ENCODE measurements around the gene RITA1. TPM values are rescaled to one million over a fixed set of nuclear protein-coding genes. Genes with fewer than 3 reads are reported as not detected.

RITA1 gene
- total RNA-seq, 4 donors from 2014 or later, result 12.3 to 21.4 (median 16.2) TPM

- Histone ChIP-seq H3K9me3 (peaks cover 0 to 6% (median 0%) of the 10 kb centered on the region in 4 donors), H3K27ac (replicated peaks in 1 of 4) (no peak overlapping the region), H3K4me1 (no peaks in the 10 kb centered on the region), H3K36me3 (no peaks in the 10 kb centered on the region), H3K4me3 (no peak overlapping the region), H3K27me3 (peaks cover 0 to 8% (median 0%) of the 10 kb centered on the region in 4 donors)
- intact Hi-C loops (cut with DNase I), result no loop called here
- WGBS, result 88% methylated on average over 8 of the region's 8 CpGs
- TF ChIP-seq, protein P1, sequence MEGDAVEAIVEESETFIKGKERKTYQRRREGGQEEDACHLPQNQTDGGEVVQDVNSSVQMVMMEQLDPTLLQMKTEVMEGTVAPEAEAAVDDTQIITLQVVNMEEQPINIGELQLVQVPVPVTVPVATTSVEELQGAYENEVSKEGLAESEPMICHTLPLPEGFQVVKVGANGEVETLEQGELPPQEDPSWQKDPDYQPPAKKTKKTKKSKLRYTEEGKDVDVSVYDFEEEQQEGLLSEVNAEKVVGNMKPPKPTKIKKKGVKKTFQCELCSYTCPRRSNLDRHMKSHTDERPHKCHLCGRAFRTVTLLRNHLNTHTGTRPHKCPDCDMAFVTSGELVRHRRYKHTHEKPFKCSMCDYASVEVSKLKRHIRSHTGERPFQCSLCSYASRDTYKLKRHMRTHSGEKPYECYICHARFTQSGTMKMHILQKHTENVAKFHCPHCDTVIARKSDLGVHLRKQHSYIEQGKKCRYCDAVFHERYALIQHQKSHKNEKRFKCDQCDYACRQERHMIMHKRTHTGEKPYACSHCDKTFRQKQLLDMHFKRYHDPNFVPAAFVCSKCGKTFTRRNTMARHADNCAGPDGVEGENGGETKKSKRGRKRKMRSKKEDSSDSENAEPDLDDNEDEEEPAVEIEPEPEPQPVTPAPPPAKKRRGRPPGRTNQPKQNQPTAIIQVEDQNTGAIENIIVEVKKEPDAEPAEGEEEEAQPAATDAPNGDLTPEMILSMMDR (IDR thresholded peaks at IDR 0.05), result no peak
- TF ChIP-seq POLR2A (IDR thresholded peaks at IDR 0.05; ENCODE audit: low read depth), result no peak
- no peak for TF ChIP-seq POLR2AphosphoS5 (IDR thresholded peaks at IDR 0.05)
- no peak for TF ChIP-seq EP300 (IDR thresholded peaks at IDR 0.05)
- DNase-seq (ENCODE audit: extremely low spot score), result no peak
These were observed 41.6 kb upstream of the RITA1 start for GRCh38 chr12:113143959-113144358.

DNA sequence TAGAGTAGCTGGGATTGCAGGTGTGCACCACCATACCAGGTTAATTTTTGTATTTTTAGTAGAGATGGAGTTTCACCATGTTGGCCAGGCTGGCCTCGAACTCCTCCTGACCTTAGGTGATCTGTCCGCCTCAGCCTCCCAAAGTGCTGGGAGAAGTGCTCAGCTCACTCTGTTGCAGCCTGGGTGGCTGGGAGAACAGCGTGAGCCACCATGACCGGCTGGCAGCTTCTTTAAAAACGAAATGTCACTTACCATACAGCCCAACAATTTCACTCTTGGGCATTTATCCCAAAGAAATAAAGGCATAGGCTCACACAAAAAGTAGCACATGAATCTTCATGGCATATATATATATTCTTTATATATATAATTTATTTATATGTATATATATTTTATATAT, 40.7 kb upstream of the RITA1 start:
- Histone ChIP-seq H3K36me3 (no peaks in the 10 kb centered on the region), H3K27ac (replicated peaks in 1 of 4) (no peak overlapping the region), H3K27me3 (peaks cover 0 to 8% (median 0%) of the 10 kb centered on the region in 4 donors), H3K4me3 (no peak overlapping the region), H3K9me3 (peaks cover 0 to 6% (median 0%) of the 10 kb centered on the region in 4 donors), H3K4me1 (peaks cover 0 to 8% (median 7%) of the 10 kb centered on the region in 4 donors)
- no peak for DNase-seq (ENCODE audit: extremely low spot score)
- WGBS, result 85% methylated on average over 5 of the region's 5 CpGs
- intact Hi-C loops (cut with DNase I), result no loop called here
- TF ChIP-seq POLR2AphosphoS5 (IDR thresholded peaks at IDR 0.05) (no peak), EP300 (IDR thresholded peaks at IDR 0.05) (no peak), POLR2A (IDR thresholded peaks at IDR 0.05; ENCODE audit: low read depth) (no peak)

GRCh38 chr12:113145720-113146551, 39.6 kb upstream of the RITA1 start:
- intact Hi-C loops (cut with DNase I), result no loop called here
- 83% methylated on average over 12 of the region's 12 CpGs for WGBS
- peaks cover 0 to 16% (median 0%) of the 10 kb centered on the region in 4 donors for H3K27me3 ChIP-seq

DNA sequence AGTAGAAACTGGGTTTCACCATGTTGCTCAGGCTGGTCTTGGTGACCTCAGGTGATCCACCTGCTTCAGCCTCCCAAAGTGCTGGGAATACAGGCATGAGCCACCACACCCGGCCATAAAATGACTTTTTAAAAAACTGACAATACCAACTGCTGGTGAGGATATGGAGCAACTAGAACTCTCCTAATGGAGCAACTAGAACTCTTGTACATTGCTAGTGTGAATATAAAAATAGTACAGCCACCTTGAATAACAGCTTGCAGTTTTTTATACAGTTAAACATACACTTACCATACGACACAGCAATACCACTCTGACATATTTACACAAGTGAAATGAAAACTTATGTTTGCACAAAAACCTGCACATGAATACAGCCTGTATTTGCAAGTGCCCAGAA, 38.5 kb upstream of the RITA1 start:
- no peak for TF ChIP-seq EP300 (IDR thresholded peaks at IDR 0.05)
- TF ChIP-seq, protein P1 (IDR thresholded peaks at IDR 0.05), result no peak
- no peak for TF ChIP-seq POLR2A (IDR thresholded peaks at IDR 0.05; ENCODE audit: low read depth)
- no peak for TF ChIP-seq POLR2AphosphoS5 (IDR thresholded peaks at IDR 0.05)
- H3K27ac ChIP-seq (replicated peaks in 1 of 4), result no peak overlapping the region
- peaks cover 0 to 26% (median 2%) of the 10 kb centered on the region in 4 donors for H3K27me3 ChIP-seq
- intact Hi-C loops (cut with DNase I), result no loop called here
- H3K36me3 ChIP-seq, result no peaks in the 10 kb centered on the region
- peaks cover 0 to 6% (median 0%) of the 10 kb centered on the region in 4 donors for H3K9me3 ChIP-seq
- WGBS, result 69% methylated on average over 2 of the region's 2 CpGs
- H3K4me1 ChIP-seq, result peaks cover 0 to 9% (median 9%) of the 10 kb centered on the region in 4 donors
- H3K4me3 ChIP-seq, result no peak overlapping the region
- no peak for DNase-seq (ENCODE audit: extremely low spot score)

More at GRCh38 chr12:113145720-113146551, 39.6 kb upstream of the RITA1 start:
- Histone ChIP-seq H3K9me3 (peaks cover 0 to 6% (median 0%) of the 10 kb centered on the region in 4 donors), H3K4me3 (no peak overlapping the region), H3K27ac (replicated peaks in 1 of 4) (no peak overlapping the region), H3K4me1 (peaks cover 0 to 9% (median 9%) of the 10 kb centered on the region in 4 donors), H3K36me3 (no peaks in the 10 kb centered on the region)
- no peak for TF ChIP-seq POLR2A (IDR thresholded peaks at IDR 0.05; ENCODE audit: low read depth)
- TF ChIP-seq POLR2AphosphoS5 (IDR thresholded peaks at IDR 0.05), result no peak
- TF ChIP-seq EP300 (IDR thresholded peaks at IDR 0.05), result no peak
- TF ChIP-seq, protein P1 (IDR thresholded peaks at IDR 0.05), result no peak
- DNase-seq (ENCODE audit: extremely low spot score), result no peak

Measured in esophagus muscularis mucosa (tissue), 4 donors.